HG02759 (cell line): Measurements from ENCODE around the gene STXBP5.

Experiments
- ATAC-seq: cut with Tn5 transposase; IDR thresholded peaks from one replicate; pipeline ENCODE4 v1.9.1; 2021; ENCODE audit warnings: mild to moderate bottlenecking, moderate library complexity; ENCODE audit not compliant: unreplicated experiment

The STXBP5 gene

DNA sequence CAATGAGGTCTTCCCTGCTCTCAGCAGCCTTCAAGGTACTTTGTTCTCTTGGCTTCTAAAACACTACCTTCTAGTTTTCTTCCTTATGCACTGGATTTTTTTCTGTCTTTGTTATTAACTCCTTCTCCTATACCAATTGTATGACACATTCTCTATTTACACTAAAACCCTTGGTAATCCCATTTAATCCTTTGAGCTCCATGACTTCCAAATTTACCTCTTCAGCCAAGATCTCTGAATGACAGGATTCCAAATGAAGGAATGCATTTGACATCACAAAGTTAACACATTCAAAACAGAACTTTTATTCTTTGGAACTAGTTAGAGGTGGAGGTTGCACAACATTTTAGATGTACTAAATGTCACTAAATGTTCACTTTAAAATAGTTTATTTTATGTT lies 217.7 kb downstream of the STXBP5 start:
- no peak for ATAC-seq

DNA sequence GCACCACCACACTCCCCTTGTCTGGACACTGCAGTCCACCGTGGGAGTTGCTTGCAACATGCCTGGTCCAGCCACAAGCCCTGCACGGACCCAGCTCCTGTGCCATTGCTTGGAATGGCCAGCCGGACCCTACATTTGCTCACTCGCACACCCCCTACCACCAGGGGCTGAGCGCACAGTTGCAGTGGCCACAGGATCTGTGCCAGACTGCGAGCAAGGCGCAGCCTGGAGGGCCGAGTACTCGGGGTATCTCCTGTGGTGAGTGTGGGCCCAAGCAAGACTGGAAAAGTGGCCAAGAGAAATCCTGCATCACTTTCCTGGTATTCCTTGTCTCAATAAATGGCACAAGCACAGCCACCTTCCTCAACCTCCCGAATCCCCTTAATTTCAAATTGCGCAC lies 218.9 kb downstream of the STXBP5 start:
- ATAC-seq: no peak

DNA sequence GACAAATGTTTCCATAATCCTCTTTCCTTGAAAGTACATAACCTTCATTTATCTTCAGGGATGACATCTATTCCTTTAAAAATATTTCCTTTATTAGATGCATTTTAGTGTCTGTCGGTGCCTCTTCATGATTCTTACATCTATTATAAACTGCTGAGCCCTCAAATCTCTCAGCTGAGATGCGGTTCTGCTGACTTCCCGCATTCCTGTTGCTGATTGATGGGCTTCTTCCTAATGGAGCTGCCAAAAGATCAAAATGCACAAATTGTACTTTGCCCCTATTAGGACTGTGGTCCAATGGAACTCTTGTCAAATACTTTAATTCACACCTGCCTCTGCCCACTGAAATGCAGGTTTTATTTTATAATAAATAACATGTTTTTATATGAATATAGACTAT lies 225.6 kb downstream of the STXBP5 start:
- ATAC-seq: no peak

DNA sequence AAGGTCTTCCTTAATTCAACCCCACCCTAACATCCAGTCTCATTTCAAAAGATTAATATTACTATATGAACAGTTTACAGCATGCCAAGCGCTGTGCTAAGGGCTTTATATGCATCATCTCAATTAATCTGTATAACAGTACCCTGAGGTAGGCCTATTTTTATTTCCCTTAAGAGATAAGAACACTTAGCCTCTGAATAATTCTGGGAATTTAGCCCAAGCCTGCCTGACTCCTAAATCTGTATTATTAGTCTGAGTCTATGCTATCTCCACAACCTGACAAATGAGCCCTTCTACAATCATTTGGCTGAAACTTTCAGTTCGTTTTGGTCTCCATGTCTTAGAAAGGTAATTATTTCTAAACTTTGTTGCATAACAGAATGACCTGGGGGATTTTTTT lies 226.6 kb downstream of the STXBP5 start:
- ATAC-seq: no peak

DNA sequence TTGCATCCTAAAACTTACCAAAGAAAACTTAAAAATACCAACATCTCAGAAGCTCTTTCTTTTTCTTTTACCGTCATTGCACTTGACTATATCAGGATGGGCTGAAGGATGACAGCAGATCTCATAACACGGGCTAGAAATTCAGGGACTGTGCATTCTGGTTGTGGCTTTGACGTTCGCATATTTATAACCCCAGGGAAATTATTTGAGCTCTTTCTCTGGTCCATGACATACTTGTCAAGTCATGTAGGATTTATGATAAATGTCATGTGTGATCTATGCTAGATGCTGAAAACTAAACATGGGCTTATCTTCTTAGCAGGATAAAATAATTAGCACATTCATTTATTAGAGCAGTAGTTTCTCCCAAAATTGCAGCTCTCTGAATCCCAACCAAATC lies 229.9 kb downstream of the STXBP5 start:
- ATAC-seq: no peak

DNA sequence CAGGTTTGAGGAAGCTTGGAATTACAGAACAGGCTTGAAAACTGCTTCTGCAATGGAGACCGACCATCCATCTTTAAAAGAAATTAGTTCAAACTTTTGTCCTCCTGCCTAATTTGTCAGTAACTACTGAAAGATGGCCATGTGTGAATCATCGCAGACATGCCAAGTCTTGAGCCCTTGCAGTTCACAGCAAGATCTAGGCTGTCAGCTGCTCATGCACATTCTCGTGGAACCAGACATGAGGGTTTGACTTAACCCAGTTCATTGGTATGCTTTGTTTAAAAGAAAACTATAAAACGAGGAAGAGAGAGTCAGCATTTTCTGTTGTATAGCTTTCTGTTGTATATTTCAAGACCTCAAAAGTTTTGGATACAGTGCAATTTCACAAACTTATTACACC lies 230.3 kb downstream of the STXBP5 start:
- ATAC-seq: no peak

DNA sequence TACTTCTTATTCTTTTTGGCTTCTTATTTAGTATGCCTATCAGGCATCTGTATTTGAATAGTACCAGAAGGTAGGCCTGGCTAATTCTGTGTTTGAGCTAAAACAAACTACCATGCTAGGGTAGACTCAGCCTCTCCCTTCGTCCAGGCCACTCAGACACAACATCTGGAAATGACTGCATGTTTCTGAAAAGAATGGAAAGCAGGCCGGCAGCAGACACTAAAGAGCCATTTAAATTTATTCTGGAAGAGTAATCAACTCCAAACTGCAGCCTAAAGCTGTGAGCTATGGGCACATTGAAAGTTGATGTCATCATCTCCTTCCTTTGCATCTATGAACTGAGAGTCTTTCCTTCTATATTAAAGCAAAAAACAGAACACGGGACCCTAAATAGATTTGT lies 233.4 kb downstream of the STXBP5 start:
- no peak for ATAC-seq

DNA sequence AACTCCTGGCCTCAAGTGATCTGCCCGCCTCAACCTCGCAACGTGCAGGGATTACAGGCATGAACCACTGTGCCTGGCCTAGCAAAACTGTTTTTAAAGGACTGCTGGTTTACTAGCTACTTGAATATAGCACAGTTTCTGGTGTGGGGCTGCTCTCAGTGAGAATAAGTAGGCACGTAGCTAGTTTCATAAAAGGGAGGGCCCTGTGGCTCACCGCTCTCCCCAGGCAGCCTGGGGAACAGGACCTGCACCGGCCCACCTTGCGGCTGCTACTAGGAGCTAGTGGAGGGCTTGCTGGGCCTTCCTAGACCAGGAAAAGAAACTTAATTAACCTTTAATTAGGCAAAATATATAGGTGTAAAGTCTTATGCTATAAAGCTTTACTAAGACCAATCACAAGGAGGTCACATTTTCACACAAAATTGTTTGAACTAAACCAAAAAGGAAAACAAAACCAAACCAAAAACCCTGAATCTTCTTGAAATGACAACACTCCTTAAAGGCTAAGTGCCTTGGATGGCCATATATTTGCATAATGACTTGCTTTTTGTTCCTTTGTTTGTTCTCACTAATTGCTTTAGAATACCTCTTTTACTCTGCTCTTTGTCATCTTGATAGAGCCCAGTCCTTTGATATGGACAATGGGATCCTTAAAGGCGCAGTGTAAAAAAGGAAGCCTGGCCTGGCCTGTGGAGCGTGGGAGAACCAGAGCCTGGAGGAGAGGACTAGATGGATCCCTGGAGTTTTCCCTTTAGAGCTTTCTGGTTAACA lies 234.7 kb downstream of the STXBP5 start:
- ATAC-seq: no peak
